Measurements from ENCODE around the gene CYGB. TPM values are rescaled to one million over a fixed set of nuclear protein-coding genes. Genes with fewer than 3 reads are reported as not detected.

CYGB gene
- total and polyA plus RNA-seq, 9 of the 15 experiments (the other 6 are each of a cell fraction or from before 2014, with no cell fraction given) = 0.08 to 0.95 (median 0.18) TPM; not detected in 5

GRCh38 chr17:76480632-76481031, 56.9 kb downstream of the CYGB start (continued):
- no peak for TF ChIP-seq TSHZ1 (CRISPR knock-in tag; IDR thresholded peaks at IDR 0.05)
- no peak for TF ChIP-seq CBFA2T3 (IDR thresholded peaks at IDR 0.05)
- TF ChIP-seq ZNF511 (CRISPR knock-in tag; IDR thresholded peaks at IDR 0.05) = no peak
- TF ChIP-seq FOXP1 (CRISPR knock-in tag; IDR thresholded peaks at IDR 0.05) = no peak
- TF ChIP-seq ELF1 (tag; IDR thresholded peaks at IDR 0.05) = no peak
- TF ChIP-seq OTX1 (CRISPR knock-in tag; IDR thresholded peaks at IDR 0.05) = no peak
- TF ChIP-seq POLR2AphosphoS5 (IDR thresholded peaks at IDR 0.05; ENCODE audit: control insufficient read depth, insufficient read depth, low read depth, low read length) = no peak
- TF ChIP-seq KLF10 (CRISPR knock-in tag; IDR thresholded peaks at IDR 0.05) = no peak
- TF ChIP-seq BHLHE40 (IDR thresholded peaks at IDR 0.05; ENCODE audit: low read length) = no peak
- TF ChIP-seq ZNF696 (CRISPR knock-in tag; conservative IDR thresholded peaks at IDR 0.05) = no peak
- TF ChIP-seq POLR2G (IDR thresholded peaks at IDR 0.05; ENCODE audit: low read depth, low read length) = no peak
- TF ChIP-seq HOMEZ (CRISPR knock-in tag; IDR thresholded peaks at IDR 0.05) = no peak
- no peak for TF ChIP-seq MAFF (IDR thresholded peaks at IDR 0.05; ENCODE audit: low read length)

All from K562 (cell line).